Measurements from ENCODE around the gene DDX4.

GRCh38 chr5:55742778-55743177 is 4.9 kb downstream of the DDX4 start:
- TF ChIP-seq EP300 (IDR thresholded peaks at IDR 0.05) (no peak), CTCF (IDR thresholded peaks at IDR 0.05) (no peak), POLR2A (IDR thresholded peaks at IDR 0.05) (no peak)
